Esophagus squamous epithelium (tissue), 5 donors: ENCODE data around the gene NEMP2. TPM values are rescaled to one million over a fixed set of nuclear protein-coding genes. Genes with fewer than 3 reads are reported as not detected.
"Not testable (repeated sequence)": the region's sequence is repeated elsewhere in the genome, so short reads cannot be mapped to it uniquely, and the experiment has no call there.

Experiments
- DNase-seq: peaks from one replicate; lab custom pipeline; 2025; lab: John Stamatoyannopoulos, UW
- H3K27ac ChIP-seq, 4 donors: fragments of 200-600 bp; sonication (generic); one replicate each; pipeline ENCODE4 v1.5.1; 2016 to 2019; ENCODE audit warnings: mild to moderate bottlenecking in 1 of 4
- H3K27me3 ChIP-seq, 4 donors: fragments of 200-600 bp; sonication (generic); 1 replicate in 3 of 4; 2 replicates in 1 of 4; pipeline versions ENCODE4 v1.5.1 to v1.6.0; 2017 to 2021; ENCODE audit warnings: antibody characterized with exemption in 1 of 4
- H3K36me3 ChIP-seq, 3 donors: fragments of 200-600 bp; sonication (generic); one replicate each; pipeline ENCODE4 v1.5.1; 2016 to 2019
- H3K4me1 ChIP-seq, 3 donors: fragments of 200-600 bp; sonication (generic); one replicate each; pipeline ENCODE4 v1.5.1; 2017 to 2019
- H3K4me3 ChIP-seq, 4 donors: fragments of 200-600 bp; sonication (generic); 1 replicate in 3 of 4; 2 replicates in 1 of 4; pipeline ENCODE4 v1.5.1; 2016 to 2019; ENCODE audit warnings: mild to moderate bottlenecking in 2 of 4, moderate library complexity in 1 of 4
- H3K9me3 ChIP-seq, 3 donors: fragments of 200-600 bp; sonication (generic); one replicate each; pipeline ENCODE4 v1.5.1; 2016 to 2019
- POLR2A ChIP-seq, 4 donors: fragments of 450-650 bp; IDR thresholded peaks; one replicate each; pipeline ENCODE4 v1.6.1; 2017; ENCODE audit warnings: antibody characterized with exemption in 4 of 4, mild to moderate bottlenecking in 4 of 4, moderate library complexity in 3 of 4
- WGBS, 2 donors: methylation state at CpG; one replicate each; pipeline ENCODE4 v1.1.5; 2018; 5-methylcytosine and 5-hydroxymethylcytosine counted together
- intact Hi-C: fragments of 100-400 bp; cut with DNase I; formaldehyde crosslinking; loops from one replicate; pipeline ENCODE4 v1.15.0; 2022
- total RNA-seq, 4 donors: library from RNA; depleted of rRNA; stranded (reverse); fragments of >200 nt; gene quantifications; one replicate each; pipeline ENCODE4 v1.1.0, GENCODE V29; 2016
- TF ChIP-seq, protein P1 (sequence below), 6 experiments: fragments of 450-650 bp in 4 of 6; fragments of 200-600 bp in 2 of 6; sonication (generic) in 2 of 6; IDR thresholded peaks; one replicate each; pipeline ENCODE4 v1.5.1; 2016 to 2019; ENCODE audit warnings: antibody characterized with exemption in 6 of 6, mild to moderate bottlenecking in 4 of 6, moderate library complexity in 4 of 6
- donor health status: DM: yes; HTN: yes; CAD: no.

The NEMP2 gene
- total RNA-seq, 4 donors from 2014 or later = 1.0 to 2.7 (median 2.0) TPM

GRCh38 chr2:190501231-190501630 is 33.3 kb downstream of the NEMP2 start:
- WGBS, 2 donors = 70 to 77% methylated on average over 5 of the region's 5 CpGs
- H3K4me1 ChIP-seq = peaks cover 0 to 27% (median 0%) of the 10 kb centered on the region in 3 donors
- peaks cover 0 to 87% (median 5%) of the 10 kb centered on the region in 3 donors for H3K36me3 ChIP-seq
- no peaks in the 10 kb centered on the region for H3K27me3 ChIP-seq
- intact Hi-C loops = no loop called here
- no peaks in the 10 kb centered on the region for H3K9me3 ChIP-seq
- TF ChIP-seq, protein P1, sequence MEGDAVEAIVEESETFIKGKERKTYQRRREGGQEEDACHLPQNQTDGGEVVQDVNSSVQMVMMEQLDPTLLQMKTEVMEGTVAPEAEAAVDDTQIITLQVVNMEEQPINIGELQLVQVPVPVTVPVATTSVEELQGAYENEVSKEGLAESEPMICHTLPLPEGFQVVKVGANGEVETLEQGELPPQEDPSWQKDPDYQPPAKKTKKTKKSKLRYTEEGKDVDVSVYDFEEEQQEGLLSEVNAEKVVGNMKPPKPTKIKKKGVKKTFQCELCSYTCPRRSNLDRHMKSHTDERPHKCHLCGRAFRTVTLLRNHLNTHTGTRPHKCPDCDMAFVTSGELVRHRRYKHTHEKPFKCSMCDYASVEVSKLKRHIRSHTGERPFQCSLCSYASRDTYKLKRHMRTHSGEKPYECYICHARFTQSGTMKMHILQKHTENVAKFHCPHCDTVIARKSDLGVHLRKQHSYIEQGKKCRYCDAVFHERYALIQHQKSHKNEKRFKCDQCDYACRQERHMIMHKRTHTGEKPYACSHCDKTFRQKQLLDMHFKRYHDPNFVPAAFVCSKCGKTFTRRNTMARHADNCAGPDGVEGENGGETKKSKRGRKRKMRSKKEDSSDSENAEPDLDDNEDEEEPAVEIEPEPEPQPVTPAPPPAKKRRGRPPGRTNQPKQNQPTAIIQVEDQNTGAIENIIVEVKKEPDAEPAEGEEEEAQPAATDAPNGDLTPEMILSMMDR (IDR thresholded peaks at IDR 0.05) = no peak
- no peak for TF ChIP-seq POLR2A (IDR thresholded peaks at IDR 0.05)
- H3K4me3 ChIP-seq = no peak overlapping the region
- no peak for DNase-seq
- no peak overlapping the region for H3K27ac ChIP-seq

DNA sequence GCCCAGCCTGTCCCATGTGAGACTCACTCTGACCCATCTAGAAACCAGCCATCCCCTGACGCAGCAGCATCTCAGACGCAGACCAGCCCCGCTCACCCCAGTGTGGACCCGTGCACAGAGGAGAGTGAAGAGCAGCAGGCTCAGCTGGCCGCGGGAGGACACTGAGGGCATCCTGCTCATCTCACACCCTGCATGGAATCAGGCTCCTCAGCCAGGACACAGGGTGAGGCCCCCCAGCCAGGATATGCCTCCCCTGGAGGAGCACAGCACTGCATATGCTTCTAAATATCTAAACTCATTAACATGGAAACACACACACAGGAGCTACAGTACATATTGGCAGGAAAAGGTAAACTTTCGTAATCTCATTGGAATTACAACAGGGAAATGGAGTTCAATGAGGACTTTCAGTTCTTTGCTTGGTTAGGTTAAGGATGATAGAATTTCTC is 34.4 kb downstream of the NEMP2 start:
- Histone ChIP-seq H3K4me1 (peaks cover 0 to 23% (median 0%) of the 10 kb centered on the region in 3 donors), H3K27me3 (no peaks in the 10 kb centered on the region), H3K9me3 (no peaks in the 10 kb centered on the region), H3K4me3 (no peak overlapping the region), H3K36me3 (peaks cover 0 to 78% (median 5%) of the 10 kb centered on the region in 3 donors), H3K27ac (peak overlapping the region in 3 of 4 donors; percentile 11 to 13 (median 11))
- intact Hi-C loops = no loop called here
- no peak for DNase-seq
- 81 to 84% methylated on average over 1 to 2 of the region's 7 CpGs for WGBS, 2 donors
- no peak for TF ChIP-seq POLR2A (IDR thresholded peaks at IDR 0.05)
- TF ChIP-seq, protein P1 (IDR thresholded peaks at IDR 0.05) = no peak

DNA sequence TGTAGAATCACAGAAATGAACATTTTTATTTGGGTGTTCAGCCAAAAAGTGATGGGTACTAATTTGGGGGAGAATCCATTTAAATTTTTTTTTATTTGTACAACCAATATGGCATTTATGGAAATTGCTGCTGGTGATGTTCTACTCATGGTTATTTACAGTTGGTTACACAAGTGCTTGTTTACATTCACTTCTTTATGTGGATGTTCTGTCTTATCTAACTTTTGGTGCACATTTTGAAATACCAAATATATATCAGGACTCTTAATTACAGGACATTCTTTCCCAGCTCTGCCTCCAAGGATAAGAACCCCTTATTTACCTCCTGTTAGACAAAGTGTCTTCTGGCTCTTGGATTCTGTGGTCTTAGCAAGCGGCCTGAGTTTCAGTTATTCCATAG is 35.2 kb downstream of the NEMP2 start:
- Histone ChIP-seq H3K27ac (no peak overlapping the region), H3K27me3 (no peaks in the 10 kb centered on the region), H3K4me1 (peaks cover 0 to 23% (median 0%) of the 10 kb centered on the region in 3 donors), H3K9me3 (no peaks in the 10 kb centered on the region), H3K36me3 (peaks cover 0 to 70% (median 0%) of the 10 kb centered on the region in 3 donors), H3K4me3 (no peak overlapping the region)
- TF ChIP-seq, protein P1 (IDR thresholded peaks at IDR 0.05) = no peak
- TF ChIP-seq POLR2A (IDR thresholded peaks at IDR 0.05) = no peak
- WGBS, 2 donors = 100% methylated on average over 1 of the region's 1 CpG
- intact Hi-C loops = no loop called here
- DNase-seq = no peak

DNA sequence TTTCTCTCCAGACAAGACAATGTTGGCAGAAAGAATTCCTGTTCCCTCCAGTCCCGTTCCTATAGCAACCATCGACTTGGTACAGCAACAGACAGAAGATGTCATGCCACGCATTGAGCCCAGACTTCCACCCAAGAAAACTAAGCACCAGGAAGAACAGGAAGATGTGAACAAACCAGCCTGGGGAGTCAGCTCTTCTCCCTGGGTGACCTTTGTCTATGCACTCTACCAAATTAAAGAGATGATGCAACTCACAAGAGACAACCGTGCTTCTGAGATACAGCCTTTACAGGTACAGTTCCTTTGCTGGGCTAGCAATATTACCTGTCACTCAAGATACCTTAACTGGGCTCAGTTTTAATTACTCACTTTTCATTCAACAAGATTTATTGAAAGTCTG is 37.1 kb downstream of the NEMP2 start:
- intact Hi-C loops = no loop called here
- 52 to 65% methylated on average over 3 to 4 of the region's 4 CpGs for WGBS, 2 donors
- Histone ChIP-seq H3K4me3 (no peak overlapping the region), H3K4me1 (peaks cover 0 to 23% (median 0%) of the 10 kb centered on the region in 3 donors), H3K27ac (peak overlapping the region in 2 of 4 donors; percentile 26 to 55), H3K9me3 (no peaks in the 10 kb centered on the region), H3K27me3 (no peaks in the 10 kb centered on the region), H3K36me3 (peaks cover 0 to 60% (median 0%) of the 10 kb centered on the region in 3 donors)
- DNase-seq = no peak
- TF ChIP-seq, protein P1 (IDR thresholded peaks at IDR 0.05) = no peak
- TF ChIP-seq POLR2A (IDR thresholded peaks at IDR 0.05) = no peak

GRCh38 chr2:190494600-190495227 is 39.8 kb downstream of the NEMP2 start:
- H3K27me3 ChIP-seq, intact Hi-C loops, H3K27ac ChIP-seq, H3K4me3 ChIP-seq, DNase-seq, H3K9me3 ChIP-seq: not testable (repeated sequence)
- Histone ChIP-seq H3K4me1 (peaks cover 0 to 12% (median 0%) of the 10 kb centered on the region in 3 donors), H3K36me3 (peaks cover 0 to 65% (median under 1%) of the 10 kb centered on the region in 3 donors)
- 78 to 86% methylated on average over 3 of the region's 3 CpGs for WGBS, 2 donors
